Endodermal cell (in vitro differentiated cells): Measurements from ENCODE around the gene C14orf180. TPM values are rescaled to one million over a fixed set of nuclear protein-coding genes. Genes with fewer than 3 reads are reported as not detected.

ENCODE experiments used
- DNase-seq: peaks from one replicate; pipeline ENCODE4 v3.0.0-alpha.2; 2017
- H3K27ac ChIP-seq: 2 replicates; pipeline ENCODE4 v1.5.1; 2013; ENCODE audit warnings: mild to moderate bottlenecking, low read depth, low read length, moderate library complexity
- H3K27me3 ChIP-seq: 2 replicates; pipeline ENCODE4 v1.6.1; 2013; ENCODE audit warnings: mild to moderate bottlenecking, low read length, moderate library complexity; ENCODE audit not compliant: insufficient read depth, control insufficient read depth, poor library complexity, severe bottlenecking
- H3K36me3 ChIP-seq: 2 replicates; pipeline ENCODE4 v1.7.0; 2013; ENCODE audit warnings: mild to moderate bottlenecking, low read length, moderate library complexity; ENCODE audit not compliant: control insufficient read depth, insufficient read depth
- H3K4me1 ChIP-seq: one replicate; pipeline ENCODE4 v1.7.0; 2013; ENCODE audit warnings: low read length; ENCODE audit not compliant: control insufficient read depth, insufficient read depth
- H3K4me3 ChIP-seq: 2 replicates; pipeline ENCODE4 v1.5.1; 2013; ENCODE audit warnings: mild to moderate bottlenecking, low read length, moderate library complexity
- H3K9ac ChIP-seq: 2 replicates; pipeline ENCODE4 v1.6.1; 2013; ENCODE audit warnings: mild to moderate bottlenecking, low read length, moderate library complexity; ENCODE audit not compliant: poor library complexity, severe bottlenecking; ENCODE audit errors: extremely low read depth
- H3K9me3 ChIP-seq: 2 replicates; pipeline ENCODE4 v1.6.1; 2013; ENCODE audit warnings: mild to moderate bottlenecking, low read length, moderate library complexity; ENCODE audit not compliant: control insufficient read depth
- H3K27ac Mint-ChIP-seq: 2 replicates; pipeline ENCODE4 v1.8.0; 2020; ENCODE audit warnings: mixed read lengths
- H3K27me3 Mint-ChIP-seq: 2 replicates; pipeline ENCODE4 v1.8.0; 2021; ENCODE audit warnings: mild to moderate bottlenecking, mixed read lengths; ENCODE audit not compliant: insufficient read depth
- H3K36me3 Mint-ChIP-seq: 2 replicates; pipeline ENCODE4 v1.8.0; 2020; ENCODE audit warnings: low read depth, mixed read lengths
- H3K4me1 Mint-ChIP-seq: 2 replicates; pipeline ENCODE4 v1.8.0; 2020; ENCODE audit warnings: mixed read lengths
- H3K4me3 Mint-ChIP-seq: 2 replicates; pipeline ENCODE4 v1.8.0; 2020; ENCODE audit warnings: mild to moderate bottlenecking, moderate library complexity, mixed read lengths
- H3K9me3 Mint-ChIP-seq: 2 replicates; pipeline ENCODE4 v1.8.0; 2020; ENCODE audit warnings: mild to moderate bottlenecking, mixed read lengths
- CTCF ChIP-seq: fragments of 200-600 bp; sonication (generic); conservative IDR thresholded peaks from 2 replicates; pipeline ENCODE4 v1.5.0; 2021; ENCODE audit warnings: antibody characterized with exemption, mild to moderate bottlenecking
- WGBS, 2 experiments: methylation state at CpG; one replicate each; pipeline versions ENCODE4 v1.1.5 to v1.1.7; 2013; ENCODE audit warnings: missing lambda C conversion rate in 2 of 2, mixed read lengths in 1 of 2; ENCODE audit not compliant: insufficient coverage in 1 of 2, insufficient read length in 1 of 2; 5-methylcytosine and 5-hydroxymethylcytosine counted together
- total RNA-seq, 2 donors: library from RNA; stranded (reverse); fragmentation: NEBNext Ultra II Directional in 1 of 2; extraction: Animal tissue kit (Norgen Biotek cat#: 25700) in 1 of 2; gene quantifications; 2 replicates in 1 of 2; 3 replicates in 1 of 2; pipeline ENCODE4 v1.2.1, GENCODE V29; 2021

C14orf180 gene
- total RNA-seq, 2 donors from 2014 or later = not detected

- H3K4me3 ChIP-seq = no peak overlapping the region
- H3K27ac Mint-ChIP-seq = no peak overlapping the region
- no peaks in the 10 kb centered on the region for H3K27me3 ChIP-seq
- no peak overlapping the region for H3K4me3 Mint-ChIP-seq
- H3K9me3 ChIP-seq = no peaks in the 10 kb centered on the region
- no peaks in the 10 kb centered on the region for H3K27me3 Mint-ChIP-seq
- no peaks in the 10 kb centered on the region for H3K4me1 Mint-ChIP-seq
- 94 to 95% methylated on average over 16 to 19 of the region's 19 CpGs for WGBS, 2 experiments
- TF ChIP-seq CTCF = no peak
- H3K36me3 Mint-ChIP-seq = no peaks in the 10 kb centered on the region
- no peak overlapping the region for H3K27ac ChIP-seq
- H3K9ac ChIP-seq = no peak overlapping the region
- no peaks in the 10 kb centered on the region for H3K36me3 ChIP-seq
- peak; percentile 35 for DNase-seq
- H3K9me3 Mint-ChIP-seq = no peaks in the 10 kb centered on the region
- no peaks in the 10 kb centered on the region for H3K4me1 ChIP-seq
Observed at GRCh38 chr14:104546591-104547309, 32.8 kb upstream of the C14orf180 start.

GRCh38 chr14:104547310-104547997, 32.1 kb upstream of the C14orf180 start:
- Mint-ChIP-seq H3K4me3 (no peak overlapping the region), H3K27me3 (no peaks in the 10 kb centered on the region), H3K36me3 (no peaks in the 10 kb centered on the region), H3K27ac (no peak overlapping the region), H3K9me3 (no peaks in the 10 kb centered on the region), H3K4me1 (no peaks in the 10 kb centered on the region)
- Histone ChIP-seq H3K36me3 (no peaks in the 10 kb centered on the region), H3K27ac (no peak overlapping the region), H3K27me3 (no peaks in the 10 kb centered on the region), H3K4me3 (no peak overlapping the region), H3K4me1 (no peaks in the 10 kb centered on the region), H3K9ac (no peak overlapping the region), H3K9me3 (no peaks in the 10 kb centered on the region)
- DNase-seq = no peak
- 94 to 95% methylated on average over 15 to 18 of the region's 18 CpGs for WGBS, 2 experiments
- TF ChIP-seq CTCF = no peak

GRCh38 chr14:104547998-104548700, 31.4 kb upstream of the C14orf180 start:
- WGBS, 2 experiments = 88 to 93% methylated on average over 9 to 13 of the region's 14 CpGs

More at GRCh38 chr14:104547998-104548700, 31.4 kb upstream of the C14orf180 start:
- Histone ChIP-seq H3K27me3 (no peaks in the 10 kb centered on the region), H3K9me3 (no peaks in the 10 kb centered on the region), H3K9ac (no peak overlapping the region), H3K27ac (no peak overlapping the region), H3K4me3 (no peak overlapping the region), H3K4me1 (no peaks in the 10 kb centered on the region), H3K36me3 (no peaks in the 10 kb centered on the region)
- no peaks in the 10 kb centered on the region for H3K4me1 Mint-ChIP-seq
- H3K4me3 Mint-ChIP-seq = no peak overlapping the region
- H3K27ac Mint-ChIP-seq = no peak overlapping the region
- H3K9me3 Mint-ChIP-seq = no peaks in the 10 kb centered on the region
- H3K27me3 Mint-ChIP-seq = no peaks in the 10 kb centered on the region
- DNase-seq = no peak
- no peak for TF ChIP-seq CTCF
- H3K36me3 Mint-ChIP-seq = no peaks in the 10 kb centered on the region
